ENCODE data around the gene ITPR2. TPM values are rescaled to one million over a fixed set of nuclear protein-coding genes. Genes with fewer than 3 reads are reported as not detected.

ITPR2 gene
- total and polyA plus RNA-seq, 2 of the 8 experiments (the other 6 are each of a cell fraction or from before 2014, with no cell fraction given), result 4.1 to 48.3 TPM

DNA sequence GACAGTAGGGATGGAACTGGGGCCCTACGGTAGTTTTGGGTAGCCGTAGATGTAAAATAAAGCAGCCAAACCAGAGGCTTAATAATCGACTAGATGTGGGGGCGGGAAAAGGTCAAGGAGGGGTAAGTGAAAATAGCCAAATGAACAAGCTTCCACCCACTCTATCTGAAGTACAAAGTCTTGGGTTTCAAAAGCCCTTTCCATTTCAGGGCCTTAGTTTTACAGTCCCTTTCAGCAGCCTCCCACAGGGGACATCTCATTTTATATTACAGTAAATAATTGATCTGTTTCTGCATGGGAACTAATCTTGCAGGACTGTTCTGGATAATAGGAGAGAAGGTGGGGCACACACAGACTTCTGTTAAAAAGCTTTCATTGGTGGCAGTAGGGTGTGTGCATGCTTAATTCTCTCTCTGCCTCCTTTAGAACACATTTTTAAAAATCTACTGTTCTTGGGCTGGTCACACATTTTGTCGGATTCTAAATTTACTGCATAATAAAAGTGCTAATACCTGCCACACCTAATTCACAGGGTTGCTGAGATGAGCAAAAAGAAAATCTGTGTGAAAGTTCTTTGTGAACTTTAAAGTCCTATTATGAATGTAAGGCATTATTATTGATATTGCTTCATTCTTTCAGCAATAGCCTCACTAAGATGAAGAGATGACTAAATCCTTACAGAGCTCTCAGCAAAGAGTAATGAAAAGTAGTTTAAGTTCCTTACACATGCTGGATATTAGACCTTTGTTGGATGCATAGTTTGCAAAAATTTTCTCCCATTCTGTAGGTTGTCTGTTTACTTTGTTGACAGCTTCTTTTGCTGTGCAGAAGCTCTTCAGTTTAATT, 104.6 kb downstream of the ITPR2 start:
- FAIRE-seq (no peak), DNase-seq (ENCODE audit: low read depth in 1 of 2, low spot score in 2 of 2) (no peak)
- no peaks in the 10 kb centered on the region for H3K36me3 ChIP-seq (ENCODE audit: control insufficient read depth in 2 of 4, insufficient read depth in 4 of 4, low read length in 3 of 4)
- POLR2A ChIA-PET (ENCODE audit: partially characterized antibody), result interaction anchor here (1.4 kb wide), 1 partner anchor 39 kb away, joined by 4 read pairs; no protein-coding TSS in a partner anchor
- TF ChIP-seq BCL11A (IDR thresholded peaks at IDR 0.05; ENCODE audit: low read depth in 2 of 2, low read length in 2 of 2) (no peak), FOSL1 (IDR thresholded peaks at IDR 0.05; ENCODE audit: insufficient read depth, low read depth, low read length) (no peak), CEBPB (IDR thresholded peaks at IDR 0.05; ENCODE audit: low read depth, low read length) (no peak), GTF2F1 (IDR thresholded peaks at IDR 0.05; ENCODE audit: borderline replicate concordance, low read depth, low read length) (no peak)
- H3K27ac ChIP-seq (ENCODE audit: low read depth, low read length), result no peak overlapping the region
- no peak overlapping the region for H2BK120ac ChIP-seq (replicated peaks; ENCODE audit: low read depth, low read length)
- no peak overlapping the region for H4K8ac ChIP-seq (ENCODE audit: extremely low read depth, insufficient read depth, low read length)
- CTCF ChIA-PET (ENCODE audit: partially characterized antibody), result interaction anchor here (0.6 to 1.0 kb wide), 3 partner anchors 23 to 157 kb away, joined by 3 to 4 read pairs (median 3); no protein-coding TSS in a partner anchor
- 0 out of 2 replicates have a peak overlapping the region, but pooled peaks have one; percentile 75 for H2AK5ac ChIP-seq (ENCODE audit: low read depth, low read length)
- H2BK12ac ChIP-seq (ENCODE audit: low read depth, low read length), result no peak overlapping the region
- H3K4me3 ChIP-seq (ENCODE audit: extremely low read depth in 1 of 4, insufficient read depth in 2 of 4, low read depth in 3 of 4, low read length in 4 of 4), result no peak overlapping the region
- no peak overlapping the region for H3K14ac ChIP-seq (ENCODE audit: insufficient read length)
- 0 out of 4 replicates have a peak, but pooled peaks cover 0 to 3% of the 10 kb centered on the region in 2 experiments for H3K79me2 ChIP-seq (ENCODE audit: control insufficient read depth in 1 of 2, insufficient read depth in 2 of 2, low read length in 2 of 2)
- peaks cover 0 to 1% of the 10 kb centered on the region in 2 experiments for H4K20me1 ChIP-seq (replicated peaks in 1 of 2; ENCODE audit: control insufficient read depth in 1 of 2, insufficient read depth in 2 of 2, low read length in 2 of 2)
- no peak overlapping the region for H3K4me2 ChIP-seq (ENCODE audit: insufficient read depth in 1 of 2, low read depth in 2 of 2, low read length in 2 of 2)
- no peak overlapping the region for H2BK15ac ChIP-seq (ENCODE audit: low read length)
- no peak overlapping the region for H3K4ac ChIP-seq (replicated peaks; ENCODE audit: insufficient read length, low read depth, low read length)
- H3K4me1 ChIP-seq (replicated peaks in 1 of 4; ENCODE audit: control insufficient read depth in 3 of 4, insufficient read depth in 4 of 4, low read length in 3 of 4), result peaks cover 0 to 4% (median 0%) of the 10 kb centered on the region in 4 experiments; a peak in 2 of 7 replicates
- H3K9ac ChIP-seq (replicated peaks in 1 of 4; ENCODE audit: extremely low read depth in 1 of 4, low read depth in 3 of 4, low read length in 3 of 4), result no peak overlapping the region
- no peak overlapping the region for H3K18ac ChIP-seq (ENCODE audit: extremely low read depth, low read length)
- H3K56ac ChIP-seq (replicated peaks; ENCODE audit: insufficient read length, low read depth, low read length), result no peak overlapping the region
- no peak overlapping the region for H2BK20ac ChIP-seq (ENCODE audit: low read length)
- H2BK5ac ChIP-seq (ENCODE audit: low read depth, low read length), result no peak overlapping the region
- no peak overlapping the region for H4K91ac ChIP-seq (replicated peaks; ENCODE audit: insufficient read length, low read length)
- no peak overlapping the region for H2AFZ ChIP-seq (ENCODE audit: low read length)
- no peak overlapping the region for H4K5ac ChIP-seq (ENCODE audit: insufficient read length, low read depth, low read length)
- H3K23me2 ChIP-seq (ENCODE audit: low read depth, low read length), result no peaks in the 10 kb centered on the region
- H3K79me1 ChIP-seq (ENCODE audit: low read depth, low read length), result peaks cover 2% of the 10 kb centered on the region; the same call in 1 of the 2 replicates
- H3K27me3 ChIP-seq (replicated peaks in 1 of 4; ENCODE audit: control insufficient read depth in 3 of 4, extremely low read depth in 1 of 4, insufficient read depth in 3 of 4, low read length in 3 of 4), result no peaks in the 10 kb centered on the region
- 88% methylated on average over 5 of the region's 5 CpGs; no CpG with 5 or more reads in 1 of the 2 experiments for WGBS, 2 experiments (ENCODE audit: extremely low coverage in 1 of 2, insufficient coverage in 1 of 2, insufficient read length in 1 of 2, insufficient replicate concordance in 2 of 2, low coverage in 1 of 2, low lambda C conversion rate in 2 of 2, missing lambda C conversion rate in 1 of 2)
- no peaks in the 10 kb centered on the region for H3K9me3 ChIP-seq (ENCODE audit: insufficient read depth in 2 of 2, low read depth in 1 of 2, low read length in 1 of 2)
- no peak overlapping the region for H3K23ac ChIP-seq (ENCODE audit: insufficient read length)
